GM06990 (cell line): ENCODE results near the gene CCIN.

Experiments
- DNase-seq: peaks from one replicate; pipeline ENCODE4 v3.0.0-alpha.2; 2011; ENCODE audit not compliant: insufficient read length; ENCODE audit errors: extremely low read depth
- H3K27me3 ChIP-seq: replicated peaks from 2 replicates; pipeline ENCODE4 v1.6.0; 2011; ENCODE audit warnings: low read length; ENCODE audit not compliant: control insufficient read depth, insufficient read depth
- H3K36me3 ChIP-seq: 2 replicates; pipeline ENCODE4 v1.5.1; 2011; ENCODE audit warnings: low read length; ENCODE audit not compliant: control insufficient read depth, insufficient read depth
- H3K4me3 ChIP-seq: replicated peaks from 2 replicates; pipeline ENCODE4 v1.5.1; 2011; ENCODE audit warnings: low read depth, mild to moderate bottlenecking, control low read depth, low read length
- TF ChIP-seq, protein P1 (sequence below): IDR thresholded peaks from 2 replicates; pipeline ENCODE4 v1.5.1; 2011; ENCODE audit warnings: low read length, control low read depth, mild to moderate bottlenecking, inconsistent platforms; ENCODE audit not compliant: insufficient read depth, poor library complexity, severe bottlenecking

Gene CCIN

DNA sequence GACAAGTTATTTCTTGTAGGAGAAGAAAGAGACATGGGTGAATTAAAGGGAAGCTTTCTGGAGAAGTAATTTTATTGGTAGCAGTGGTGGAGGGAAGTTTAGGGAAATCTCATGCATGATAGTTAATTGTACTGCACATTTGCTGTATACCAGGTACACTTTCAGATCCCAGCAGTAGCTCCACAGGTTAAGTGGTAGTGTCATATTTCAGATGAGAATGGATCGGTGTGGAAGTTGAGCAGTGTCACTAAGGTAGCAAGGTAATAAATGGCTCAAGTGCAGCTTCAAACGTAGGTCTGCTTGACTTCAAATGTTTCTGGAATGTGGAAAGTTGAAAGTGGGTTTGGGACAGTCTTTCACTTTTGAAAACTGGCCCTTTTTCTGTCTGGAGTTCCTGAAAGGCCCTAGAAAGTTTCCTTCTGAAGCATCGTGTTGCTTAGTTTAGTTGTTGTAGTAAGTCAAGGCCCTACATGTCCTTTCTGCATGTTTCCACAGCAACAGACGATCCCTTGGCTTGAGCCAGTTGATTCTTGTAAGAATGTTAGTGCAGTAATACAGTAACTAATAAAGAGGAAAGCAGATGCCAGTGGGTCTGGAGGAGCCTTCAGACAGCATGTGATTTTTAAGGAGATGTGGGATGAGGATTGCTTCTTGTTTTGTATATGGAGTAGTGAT is 25.3 kb downstream of the CCIN start:
- TF ChIP-seq, protein P1, sequence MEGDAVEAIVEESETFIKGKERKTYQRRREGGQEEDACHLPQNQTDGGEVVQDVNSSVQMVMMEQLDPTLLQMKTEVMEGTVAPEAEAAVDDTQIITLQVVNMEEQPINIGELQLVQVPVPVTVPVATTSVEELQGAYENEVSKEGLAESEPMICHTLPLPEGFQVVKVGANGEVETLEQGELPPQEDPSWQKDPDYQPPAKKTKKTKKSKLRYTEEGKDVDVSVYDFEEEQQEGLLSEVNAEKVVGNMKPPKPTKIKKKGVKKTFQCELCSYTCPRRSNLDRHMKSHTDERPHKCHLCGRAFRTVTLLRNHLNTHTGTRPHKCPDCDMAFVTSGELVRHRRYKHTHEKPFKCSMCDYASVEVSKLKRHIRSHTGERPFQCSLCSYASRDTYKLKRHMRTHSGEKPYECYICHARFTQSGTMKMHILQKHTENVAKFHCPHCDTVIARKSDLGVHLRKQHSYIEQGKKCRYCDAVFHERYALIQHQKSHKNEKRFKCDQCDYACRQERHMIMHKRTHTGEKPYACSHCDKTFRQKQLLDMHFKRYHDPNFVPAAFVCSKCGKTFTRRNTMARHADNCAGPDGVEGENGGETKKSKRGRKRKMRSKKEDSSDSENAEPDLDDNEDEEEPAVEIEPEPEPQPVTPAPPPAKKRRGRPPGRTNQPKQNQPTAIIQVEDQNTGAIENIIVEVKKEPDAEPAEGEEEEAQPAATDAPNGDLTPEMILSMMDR, result no peak
- H3K27me3 ChIP-seq, result no peaks in the 10 kb centered on the region
- H3K36me3 ChIP-seq, result peaks cover 7% of the 10 kb centered on the region
- DNase-seq, result no peak
- H3K4me3 ChIP-seq, result no peak overlapping the region

DNA sequence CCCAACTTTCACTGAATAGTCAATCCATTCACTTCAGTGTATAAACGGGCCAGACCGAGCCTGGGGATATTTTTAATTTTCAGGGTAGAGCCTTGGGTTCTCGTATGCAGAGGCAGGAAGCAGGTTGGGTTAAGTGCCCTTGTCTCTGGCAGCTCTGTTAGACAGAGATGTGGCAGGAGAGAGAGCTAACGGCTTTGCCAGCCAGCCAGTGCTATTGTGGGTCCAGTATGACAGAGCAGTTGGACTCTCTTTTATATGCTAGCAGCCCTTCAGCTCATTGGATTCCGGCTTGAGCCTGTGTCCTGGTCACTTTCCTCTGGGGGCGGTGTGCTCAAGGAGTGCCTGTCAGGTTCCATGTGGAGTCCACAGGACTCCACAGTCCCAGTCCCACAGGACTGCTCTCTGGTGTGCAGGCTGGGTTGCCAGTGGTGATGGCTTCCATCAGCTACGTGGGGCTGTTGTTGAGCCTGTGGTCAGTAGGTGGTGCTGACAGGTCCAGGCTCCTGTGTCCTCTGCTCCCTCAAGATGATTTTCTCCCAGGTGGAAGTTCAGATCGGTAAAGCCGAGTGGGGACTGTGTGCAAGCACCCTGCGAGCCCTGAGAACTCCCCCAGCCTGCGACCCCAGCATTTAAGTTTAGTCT is 35.8 kb downstream of the CCIN start:
- TF ChIP-seq, protein P1, result no peak
- DNase-seq, result no peak
- Histone ChIP-seq H3K36me3 (peaks cover 40% of the 10 kb centered on the region), H3K27me3 (no peaks in the 10 kb centered on the region), H3K4me3 (no peak overlapping the region)

DNA sequence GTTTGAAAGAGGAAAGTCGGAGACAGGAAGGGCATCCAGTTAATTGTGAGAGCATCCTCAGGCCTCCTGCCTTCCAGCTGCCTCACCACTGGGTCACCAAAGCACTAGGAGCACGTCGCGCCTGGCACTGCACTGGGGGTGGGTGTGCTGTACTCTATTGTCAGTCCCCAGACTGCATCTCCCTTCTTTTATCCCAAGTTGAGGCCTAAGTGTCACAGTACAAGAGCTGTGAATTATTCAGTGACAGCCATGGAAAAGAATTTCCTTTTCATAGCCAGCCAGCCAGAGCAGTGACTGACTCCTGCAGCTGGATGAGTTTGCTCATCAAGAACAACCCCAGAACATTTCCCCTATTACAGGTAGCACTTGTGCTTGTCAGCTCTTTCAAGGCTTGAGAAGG is 37.8 kb downstream of the CCIN start:
- Histone ChIP-seq H3K4me3 (no peak overlapping the region), H3K27me3 (no peaks in the 10 kb centered on the region), H3K36me3 (peaks cover 47% of the 10 kb centered on the region)
- TF ChIP-seq, protein P1, result no peak
- DNase-seq, result no peak

DNA sequence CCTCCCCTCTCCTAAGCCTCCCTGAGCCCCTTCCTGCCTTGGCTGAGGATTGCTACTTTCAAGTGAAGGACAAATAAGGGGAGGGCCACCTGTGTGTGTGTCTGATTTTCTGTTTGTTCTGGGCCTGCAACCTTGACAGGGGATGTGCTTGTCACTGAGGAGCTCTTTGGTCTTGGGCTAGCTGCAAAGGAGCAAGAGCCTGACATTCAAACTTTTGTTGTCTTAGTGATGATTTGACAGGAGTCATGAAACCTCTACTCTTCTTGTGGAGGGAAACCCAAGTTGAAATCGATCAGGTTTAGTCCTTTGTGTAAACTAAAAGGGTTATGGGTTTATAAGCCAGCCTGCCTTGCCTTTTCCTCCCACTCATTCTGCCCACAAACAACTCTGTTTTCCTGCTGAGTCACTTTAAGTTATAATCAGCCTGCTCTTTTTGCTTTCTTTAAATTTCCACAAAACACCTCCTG is 38.4 kb downstream of the CCIN start:
- DNase-seq, result no peak
- TF ChIP-seq, protein P1, result no peak
- Histone ChIP-seq H3K27me3 (no peaks in the 10 kb centered on the region), H3K4me3 (no peak overlapping the region), H3K36me3 (peaks cover 47% of the 10 kb centered on the region)

DNA sequence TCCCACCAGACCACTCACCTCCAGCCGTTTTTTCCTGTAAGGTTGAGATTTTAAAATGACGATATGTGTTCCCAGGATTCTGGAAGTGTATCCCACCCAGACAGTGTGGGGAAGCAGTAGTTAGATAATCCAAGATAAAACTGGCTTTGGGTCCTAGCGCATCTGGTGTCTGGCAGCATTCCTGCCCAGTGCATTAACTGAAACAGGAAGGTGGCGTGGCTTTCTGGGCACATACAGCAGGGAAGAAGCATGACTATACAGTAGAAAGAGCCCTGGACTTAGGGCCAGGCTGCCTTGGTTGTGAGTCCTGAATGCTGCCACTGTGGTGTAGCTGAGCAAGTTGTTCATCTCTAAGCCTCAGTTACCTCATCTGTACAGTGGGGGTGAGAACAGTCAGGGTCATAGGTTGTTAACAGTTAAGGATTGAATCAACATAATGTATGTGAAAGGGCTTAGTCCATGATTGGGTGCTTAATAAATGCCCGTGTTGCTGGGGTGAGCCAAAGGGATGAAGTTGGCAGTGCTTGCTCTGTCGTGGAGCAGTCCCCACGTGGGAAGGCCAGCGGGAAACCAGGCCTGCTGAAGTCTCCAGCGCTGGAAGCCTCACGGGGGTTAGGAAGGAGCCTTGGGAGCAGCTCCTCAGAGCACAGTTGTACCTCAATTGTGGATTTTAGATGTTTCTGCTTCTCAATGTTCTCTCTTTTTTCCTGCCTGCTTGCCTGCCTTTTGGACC is 39.5 kb downstream of the CCIN start:
- no peak for DNase-seq
- H3K27me3 ChIP-seq, result no peaks in the 10 kb centered on the region
- H3K36me3 ChIP-seq, result peaks cover 50% of the 10 kb centered on the region
- no peak overlapping the region for H3K4me3 ChIP-seq
- TF ChIP-seq, protein P1, result no peak
